Mucosa of descending colon (tissue), 3 donors: ENCODE data around the gene ENTREP3. TPM values are rescaled to one million over a fixed set of nuclear protein-coding genes. Genes with fewer than 3 reads are reported as not detected.
A peak's percentile ranks its signal among the peaks of the same experiment; 100 is the strongest.

ENCODE experiments used
- ATAC-seq: fragments of 200-7000 bp; cut with Tn5 transposase; one replicate; pipeline ENCODE4 v1.9.1; 2020; ENCODE audit warnings: mild to moderate bottlenecking, moderate library complexity
- DNase-seq, 3 donors: peaks; one replicate each; pipeline ENCODE4 v3.0.0-alpha.2; 2020
- H3K36me3 ChIP-seq: fragments of 200-600 bp; one replicate; pipeline ENCODE4 v1.8.0; 2021; ENCODE audit warnings: low read depth, mild to moderate bottlenecking
- H3K4me1 ChIP-seq: fragments of 200-600 bp; one replicate; pipeline ENCODE4 v1.8.0; 2021; ENCODE audit warnings: low read depth, mild to moderate bottlenecking
- H3K4me3 ChIP-seq: fragments of 200-600 bp; one replicate; pipeline ENCODE4 v1.8.0; 2021; ENCODE audit warnings: mild to moderate bottlenecking
- H3K9me3 ChIP-seq: fragments of 200-600 bp; one replicate; pipeline ENCODE4 v1.8.0; 2021; ENCODE audit warnings: mild to moderate bottlenecking
- CTCF ChIP-seq: fragments of 200-600 bp; IDR thresholded peaks from one replicate; pipeline ENCODE4 v1.8.0; 2022; ENCODE audit warnings: antibody characterized with exemption, mild to moderate bottlenecking
- intact Hi-C, 2 donors: fragments of 100-400 bp; cut with DNase I in 1 of 2; cut with micrococcal nuclease in 1 of 2; formaldehyde crosslinking; loops; one replicate each; pipeline versions ENCODE4 v1.11.0 to v1.11.1; 2022; cut with DNase I, micrococcal nuclease
- long read RNA-seq, 2 donors: library from polyadenylated mRNA; unstranded; transcript quantifications; one replicate each; pipeline ENCODE4 v2.0.0, GENCODE V29; 2019 to 2021
- total RNA-seq, 3 donors: library from RNA; stranded (reverse); fragmentation: NEBNext Ultra II Directional in 2 of 3; extraction: Animal tissue kit (Norgen Biotek cat#: 25700) in 2 of 3; gene quantifications; one replicate each; pipeline versions ENCODE4 v1.2.1 to v1.2.4, GENCODE V29; 2021 to 2023
- donor health status: DM: no; HTN: no; CAD: no; lungs with moderate emphysema.
- donor health status: DM: no; HTN: no; CAD: no.
- donor health status: DM: no; HTN: yes; CAD: no.

Gene ENTREP3, protein sequence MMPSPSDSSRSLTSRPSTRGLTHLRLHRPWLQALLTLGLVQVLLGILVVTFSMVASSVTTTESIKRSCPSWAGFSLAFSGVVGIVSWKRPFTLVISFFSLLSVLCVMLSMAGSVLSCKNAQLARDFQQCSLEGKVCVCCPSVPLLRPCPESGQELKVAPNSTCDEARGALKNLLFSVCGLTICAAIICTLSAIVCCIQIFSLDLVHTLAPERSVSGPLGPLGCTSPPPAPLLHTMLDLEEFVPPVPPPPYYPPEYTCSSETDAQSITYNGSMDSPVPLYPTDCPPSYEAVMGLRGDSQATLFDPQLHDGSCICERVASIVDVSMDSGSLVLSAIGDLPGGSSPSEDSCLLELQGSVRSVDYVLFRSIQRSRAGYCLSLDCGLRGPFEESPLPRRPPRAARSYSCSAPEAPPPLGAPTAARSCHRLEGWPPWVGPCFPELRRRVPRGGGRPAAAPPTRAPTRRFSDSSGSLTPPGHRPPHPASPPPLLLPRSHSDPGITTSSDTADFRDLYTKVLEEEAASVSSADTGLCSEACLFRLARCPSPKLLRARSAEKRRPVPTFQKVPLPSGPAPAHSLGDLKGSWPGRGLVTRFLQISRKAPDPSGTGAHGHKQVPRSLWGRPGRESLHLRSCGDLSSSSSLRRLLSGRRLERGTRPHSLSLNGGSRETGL
- total RNA-seq: 10 to 100 TPM; 16.9 to 42.6 (median 20.4) TPM
- long read RNA-seq, donor 1, partial matches to known transcripts: 21 of 28 reads
- long read RNA-seq, donor 1, other reads (novel, unspliced or antisense): 3 of 28 reads
- long read RNA-seq, donor 2, partial matches to known transcripts: 0 of 1 reads
- long read RNA-seq, donor 2, other reads (novel, unspliced or antisense): 1 of 1 reads

GRCh38 chr1:155255243-155256007 is at the start of gene ENTREP3:
TSS of gene ENTREP3 (minus strand) at chr1:155255483. CDS start at chr1:155254877, 606 bp downstream.
- Histone ChIP-seq H3K9me3 (no peaks in the 10 kb centered on the region), H3K36me3 (no peaks in the 10 kb centered on the region), H3K4me3 (peak within 1 kb of the TSS; percentile 63), H3K4me1 (peaks cover 9% of the 10 kb centered on the region)
- peak; percentile 91 to 93 (median 91) for DNase-seq
- intact Hi-C loops: loop anchor here in 1 of 2 donors (10.0 kb wide), 1 partner anchor 69 kb away; the partner anchor contains the start of gene RUSC1
- peak; percentile 90 for ATAC-seq
- no peak for TF ChIP-seq CTCF

GRCh38 chr1:155304558-155305063 is 49.3 kb upstream of the ENTREP3 start:
- DNase-seq (no peak), ATAC-seq (peak; percentile 11)
- no peaks in the 10 kb centered on the region for H3K9me3 ChIP-seq
- no peak for TF ChIP-seq CTCF
- H3K4me1 ChIP-seq: peaks cover 5% of the 10 kb centered on the region
- no peak overlapping the region for H3K4me3 ChIP-seq
- intact Hi-C loops: no loop called here
- peaks cover 3% of the 10 kb centered on the region for H3K36me3 ChIP-seq

DNA sequence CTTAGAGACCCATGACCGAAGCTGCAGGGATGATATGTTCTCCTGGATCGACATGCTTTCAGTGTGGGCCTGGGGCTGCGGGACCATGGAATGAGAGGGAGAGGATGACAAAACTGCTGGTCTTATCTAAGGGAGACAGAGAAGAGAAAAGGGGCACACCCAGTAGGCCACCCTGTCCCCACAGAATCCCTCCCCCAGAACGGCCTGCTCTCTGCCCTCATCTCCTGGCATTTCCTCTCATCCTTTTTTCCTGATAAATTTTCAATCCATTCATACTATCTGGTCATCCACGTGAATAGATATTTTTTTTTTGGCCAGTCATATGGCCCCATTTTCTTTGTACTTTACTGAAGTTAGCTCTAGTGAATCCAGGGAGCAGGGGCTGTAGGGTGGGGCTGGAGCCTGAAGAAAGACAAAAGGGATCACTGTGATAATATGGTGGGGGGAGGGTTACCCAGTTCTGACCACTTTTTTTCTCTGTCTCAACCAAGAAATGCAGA is 46.1 kb upstream of the ENTREP3 start, which contains the start of gene PKLR:
Gene PKLR (minus strand): TSS at position 97 of the 500 bp plus-strand sequence. CDS start 43 bp downstream, at position 54.
- H3K4me1 ChIP-seq: peaks cover 3% of the 10 kb centered on the region
- ATAC-seq (no peak), DNase-seq (no peak)
- H3K9me3 ChIP-seq: no peaks in the 10 kb centered on the region
- intact Hi-C loops: no loop called here
- H3K36me3 ChIP-seq: no peaks in the 10 kb centered on the region
- H3K4me3 ChIP-seq: no peak within 1 kb of the TSS
- TF ChIP-seq CTCF: no peak

DNA sequence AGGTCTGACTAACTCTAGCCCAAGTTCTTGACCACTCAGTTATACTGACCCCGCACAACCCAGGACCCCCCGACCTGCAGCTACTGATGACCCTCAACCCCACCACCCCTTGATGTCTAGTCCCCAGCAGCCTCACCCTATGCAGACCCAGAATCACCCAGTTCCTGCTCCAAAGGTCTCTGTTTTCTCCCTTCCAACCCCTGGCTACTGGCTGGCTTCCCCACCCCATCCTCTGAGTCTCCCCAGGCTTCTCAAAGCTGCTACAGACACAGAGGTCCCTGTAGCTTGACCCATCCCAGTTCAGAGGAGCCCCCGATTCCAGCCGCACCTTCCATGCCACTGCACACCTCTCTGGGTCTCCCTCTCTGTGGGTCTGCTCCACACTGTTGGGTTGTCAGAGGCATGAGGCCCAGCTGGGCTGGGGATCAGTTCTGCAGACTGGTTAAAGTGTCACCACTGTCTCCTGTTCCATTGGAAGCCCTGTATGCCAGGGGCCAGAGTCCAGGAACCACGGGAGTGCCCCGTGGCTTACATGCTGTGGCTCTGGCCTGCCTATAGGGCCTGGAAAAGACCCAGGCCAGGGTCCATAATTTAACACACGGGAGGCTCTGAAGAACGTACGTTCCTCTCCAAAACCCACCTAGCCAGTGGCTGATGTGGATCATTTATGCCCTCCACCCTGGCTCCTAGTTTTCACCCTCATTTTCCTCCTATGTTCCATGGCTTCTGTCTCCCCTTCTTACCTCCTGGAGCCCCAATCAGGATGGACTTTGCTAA is 45.5 kb upstream of the ENTREP3 start:
- DNase-seq (peak in 2 of 3 donors; percentile 61 to 68), ATAC-seq (peak; percentile 79)
- intact Hi-C loops: no loop called here
- Histone ChIP-seq H3K36me3 (no peaks in the 10 kb centered on the region), H3K4me3 (no peak overlapping the region), H3K9me3 (no peaks in the 10 kb centered on the region), H3K4me1 (peaks cover 3% of the 10 kb centered on the region)
- no peak for TF ChIP-seq CTCF
